NCI-H128 (cell line): Measurements from ENCODE around the gene CACNA1F.

Experiments used
- DNase-seq: peaks from one replicate; lab custom pipeline; 2025; ENCODE audit not compliant: unreplicated experiment; lab: John Stamatoyannopoulos, UW

Gene CACNA1F

GRCh38 chrX:49231333-49232000 is 1.7 kb downstream of the CACNA1F start:
- DNase-seq, result no peak

- DNase-seq, result peak; percentile 23
These were observed 2.5 kb downstream of the CACNA1F start for GRCh38 chrX:49230500-49231232.

- DNase-seq, result no peak
These were observed 5.0 kb downstream of the CACNA1F start for GRCh38 chrX:49228185-49228584.

GRCh38 chrX:49227726-49228125 is 5.4 kb downstream of the CACNA1F start:
- DNase-seq, result no peak

- DNase-seq, result no peak
These were observed 6.2 kb downstream of the CACNA1F start for GRCh38 chrX:49226946-49227345.

GRCh38 chrX:49225858-49226257 is 7.3 kb downstream of the CACNA1F start:
- DNase-seq, result no peak

- no peak for DNase-seq
These were observed 11.3 kb downstream of the CACNA1F start for GRCh38 chrX:49221868-49222267.

- no peak for DNase-seq
These were observed 13.0 kb downstream of the CACNA1F start for GRCh38 chrX:49220100-49220499.

GRCh38 chrX:49214996-49215526 is 18.1 kb downstream of the CACNA1F start:
- DNase-seq, result no peak

- DNase-seq, result no peak
These were observed 18.7 kb downstream of the CACNA1F start for GRCh38 chrX:49214416-49214815.

GRCh38 chrX:49212861-49213260 is 20.3 kb downstream of the CACNA1F start:
- DNase-seq, result no peak

- no peak for DNase-seq
These were observed 20.9 kb downstream of the CACNA1F start for GRCh38 chrX:49212209-49212608.

GRCh38 chrX:49211074-49211473 is 22.1 kb downstream of the CACNA1F start:
- no peak for DNase-seq

GRCh38 chrX:49210406-49210805 is 22.7 kb downstream of the CACNA1F start:
- DNase-seq, result no peak

- no peak for DNase-seq
These were observed 23.5 kb downstream of the CACNA1F start for GRCh38 chrX:49209434-49210251.

GRCh38 chrX:49208399-49208798 is 24.7 kb downstream of the CACNA1F start:
- no peak for DNase-seq

GRCh38 chrX:49206543-49206942 is 26.6 kb downstream of the CACNA1F start:
- DNase-seq, result no peak

GRCh38 chrX:49205443-49205842 is 27.7 kb downstream of the CACNA1F start:
- no peak for DNase-seq

GRCh38 chrX:49204709-49205108 is 28.4 kb downstream of the CACNA1F start:
- DNase-seq, result no peak

GRCh38 chrX:49204017-49204416 is 29.1 kb downstream of the CACNA1F start:
- DNase-seq, result no peak

- DNase-seq, result no peak
These were observed 29.6 kb downstream of the CACNA1F start for GRCh38 chrX:49203536-49203935.

- no peak for DNase-seq
These were observed 31.1 kb downstream of the CACNA1F start for GRCh38 chrX:49202022-49202421.
